H9 (cell line): ENCODE measurements around the gene ANKRD44. TPM values are rescaled to one million over a fixed set of nuclear protein-coding genes. Genes with fewer than 3 reads are reported as not detected.
A peak's percentile ranks its signal among the peaks of the same experiment; 100 is the strongest.

Experiments
- DNase-seq: peaks from one replicate; pipeline ENCODE4 v3.0.0-alpha.2; 2017
- H2AFZ ChIP-seq: one replicate; pipeline ENCODE4 v1.6.1; 2013; ENCODE audit warnings: mild to moderate bottlenecking, low read length, control low read depth, moderate library complexity
- H2AK5ac ChIP-seq: 2 replicates; pipeline ENCODE4 v1.6.1; 2013; ENCODE audit warnings: low read length, control low read depth, mixed read lengths; ENCODE audit not compliant: insufficient read length
- H2BK120ac ChIP-seq: one replicate; pipeline ENCODE4 v1.6.1; 2013; ENCODE audit warnings: low read depth, mild to moderate bottlenecking, low read length, control low read depth, inconsistent platforms; ENCODE audit not compliant: poor library complexity, severe bottlenecking
- H2BK12ac ChIP-seq: 2 replicates; pipeline ENCODE4 v1.6.1; 2013; ENCODE audit warnings: low read length, control low read depth, mixed read lengths, low read depth; ENCODE audit not compliant: insufficient read length
- H2BK15ac ChIP-seq: 2 replicates; pipeline ENCODE4 v1.6.1; 2013; ENCODE audit warnings: low read depth, low read length, control low read depth
- H2BK20ac ChIP-seq: one replicate; pipeline ENCODE4 v1.6.1; 2013; ENCODE audit warnings: low read depth, mild to moderate bottlenecking, low read length, control low read depth, inconsistent platforms; ENCODE audit not compliant: poor library complexity, severe bottlenecking
- H2BK5ac ChIP-seq: 2 replicates; pipeline ENCODE4 v1.6.1; 2013; ENCODE audit warnings: low read length, control low read depth, mixed read lengths; ENCODE audit not compliant: insufficient read length
- H3K14ac ChIP-seq: 2 replicates; pipeline ENCODE4 v1.6.1; 2013; ENCODE audit warnings: low read length, control low read depth; ENCODE audit not compliant: insufficient read depth
- H3K18ac ChIP-seq: 2 replicates; pipeline ENCODE4 v1.6.1; 2013; ENCODE audit warnings: low read depth, mild to moderate bottlenecking, mixed read lengths, low read length, control low read depth; ENCODE audit not compliant: insufficient read length
- H3K23ac ChIP-seq: 2 replicates; pipeline ENCODE4 v1.6.1; 2013; ENCODE audit warnings: low read length, control low read depth, mixed read lengths, low read depth; ENCODE audit not compliant: insufficient read length
- H3K23me2 ChIP-seq: 2 replicates; pipeline ENCODE4 v1.6.1; 2013; ENCODE audit warnings: low read depth, mild to moderate bottlenecking, mixed read lengths, low read length, control low read depth; ENCODE audit not compliant: insufficient read length, poor library complexity, severe bottlenecking
- H3K27ac ChIP-seq: 2 replicates; pipeline ENCODE4 v1.5.1; 2013; ENCODE audit warnings: low read length, control low read depth, mixed read lengths, low read depth; ENCODE audit not compliant: insufficient read length
- H3K27me3 ChIP-seq: 2 replicates; pipeline ENCODE4 v1.6.1; 2013; ENCODE audit warnings: low read length, control low read depth, inconsistent platforms; ENCODE audit not compliant: insufficient read depth
- H3K4ac ChIP-seq: 2 replicates; pipeline ENCODE4 v1.6.1; 2013; ENCODE audit warnings: low read depth, mild to moderate bottlenecking, control low read depth, inconsistent platforms, low read length, moderate library complexity
- H3K4me1 ChIP-seq: 2 replicates; pipeline ENCODE4 v1.6.1; 2013; ENCODE audit warnings: low read length, control low read depth, inconsistent platforms; ENCODE audit not compliant: insufficient read depth
- H3K4me2 ChIP-seq: 2 replicates; pipeline ENCODE4 v1.6.1; 2013; ENCODE audit warnings: low read length, control low read depth, mixed read lengths; ENCODE audit not compliant: insufficient read length, insufficient read depth
- H3K56ac ChIP-seq: 2 replicates; pipeline ENCODE4 v1.6.1; 2013; ENCODE audit warnings: low read depth, mild to moderate bottlenecking, mixed read lengths, low read length, control low read depth; ENCODE audit not compliant: insufficient read length
- H3K79me1 ChIP-seq: 2 replicates; pipeline ENCODE4 v1.6.1; 2013; ENCODE audit warnings: low read depth, mild to moderate bottlenecking, moderate library complexity, low read length, control low read depth, inconsistent platforms; ENCODE audit not compliant: insufficient read depth, poor library complexity, severe bottlenecking
- H3K79me2 ChIP-seq: 2 replicates; pipeline ENCODE4 v1.6.1; 2013; ENCODE audit warnings: low read length, control low read depth, inconsistent platforms; ENCODE audit not compliant: insufficient read depth
- H3K9ac ChIP-seq: 2 replicates; pipeline ENCODE4 v1.6.1; 2013; ENCODE audit warnings: low read length, control low read depth, mixed read lengths; ENCODE audit not compliant: insufficient read length; ENCODE audit errors: extremely low read depth
- H3K9me3 ChIP-seq: one replicate; pipeline ENCODE4 v1.6.1; 2013; ENCODE audit warnings: low read depth, low read length, inconsistent platforms; ENCODE audit not compliant: control insufficient read depth
- H3T11ph ChIP-seq: one replicate; pipeline ENCODE4 v1.6.1; 2013; ENCODE audit warnings: mild to moderate bottlenecking, low read length, control low read depth, inconsistent platforms
- H4K20me1 ChIP-seq: one replicate; pipeline ENCODE4 v1.6.1; 2013; ENCODE audit not compliant: control insufficient read depth, insufficient read length, insufficient read depth
- H4K5ac ChIP-seq: 2 replicates; pipeline ENCODE4 v1.6.1; 2013; ENCODE audit warnings: low read depth, mild to moderate bottlenecking, mixed read lengths, low read length, control low read depth; ENCODE audit not compliant: insufficient read length
- H4K8ac ChIP-seq: replicated peaks from 2 replicates; pipeline ENCODE4 v1.6.1; 2013; ENCODE audit warnings: low read length, control low read depth, mixed read lengths, low read depth; ENCODE audit not compliant: insufficient read length
- H4K91ac ChIP-seq: 2 replicates; pipeline ENCODE4 v1.6.1; 2013; ENCODE audit warnings: low read depth, mild to moderate bottlenecking, moderate library complexity, mixed read lengths, low read length, control low read depth; ENCODE audit not compliant: insufficient read length
- H3K27ac Mint-ChIP-seq, 3 experiments: 2 replicates in 2 of 3; 3 replicates in 1 of 3; pipeline ENCODE4 v1.8.0; 2020 to 2021; ENCODE audit warnings: mixed read lengths in 3 of 3, mild to moderate bottlenecking in 1 of 3, moderate library complexity in 1 of 3
- H3K27me3 Mint-ChIP-seq: 2 replicates; pipeline ENCODE4 v1.8.0; 2021; ENCODE audit warnings: low read depth, mild to moderate bottlenecking, moderate library complexity, mixed read lengths
- H3K36me3 Mint-ChIP-seq, 3 experiments: 2 replicates in 2 of 3; 3 replicates in 1 of 3; pipeline ENCODE4 v1.8.0; 2020 to 2021; ENCODE audit warnings: low read depth in 3 of 3, mixed read lengths in 3 of 3; ENCODE audit not compliant: insufficient read depth in 1 of 3
- H3K4me1 Mint-ChIP-seq, 2 experiments: 2 replicates each; pipeline ENCODE4 v1.8.0; 2020; ENCODE audit warnings: mixed read lengths in 2 of 2
- H3K4me3 Mint-ChIP-seq, 2 experiments: 2 replicates in 1 of 2; 3 replicates in 1 of 2; pipeline ENCODE4 v1.8.0; 2020 to 2021; ENCODE audit warnings: mild to moderate bottlenecking in 2 of 2, mixed read lengths in 2 of 2, moderate library complexity in 1 of 2
- H3K9me3 Mint-ChIP-seq, 2 experiments: 2 replicates in 1 of 2; 3 replicates in 1 of 2; pipeline ENCODE4 v1.8.0; 2020; ENCODE audit warnings: mild to moderate bottlenecking in 2 of 2, mixed read lengths in 2 of 2, moderate library complexity in 1 of 2
- CTCF ChIP-seq: fragments of 200-600 bp; sonication (generic); conservative IDR thresholded peaks from 3 replicates; pipeline ENCODE4 v1.8.0; 2021; ENCODE audit warnings: antibody characterized with exemption, mild to moderate bottlenecking
- WGBS: extraction: QIAGEN DNeasy Blood & Tissue Kit; methylation state at CpG from one replicate; pipeline ENCODE4 v1.1.7; 2013; ENCODE audit warnings: missing lambda C conversion rate, low lambda C conversion rate, mixed read lengths; ENCODE audit not compliant: insufficient read length; ENCODE audit errors: extremely low coverage; 5-methylcytosine and 5-hydroxymethylcytosine counted together
- total RNA-seq: library from RNA; stranded (reverse); gene quantifications from 2 replicates; pipeline ENCODE4 v1.2.1, GENCODE V29; 2021

The ANKRD44 gene
- total RNA-seq, 1 experiment from 2014 or later: 1.9 TPM

GRCh38 chr2:196956069-196956468, 354.5 kb downstream of the ANKRD44 start:
- H2BK20ac ChIP-seq: no peak overlapping the region
- no peak overlapping the region for H2BK15ac ChIP-seq
- H3K14ac ChIP-seq: no peak overlapping the region
- no peak overlapping the region for H3K18ac ChIP-seq
- H3K27me3 ChIP-seq: no peaks in the 10 kb centered on the region
- no peaks in the 10 kb centered on the region for H3K9me3 ChIP-seq
- no peaks in the 10 kb centered on the region for H3K23me2 ChIP-seq
- DNase-seq: no peak
- no peaks in the 10 kb centered on the region for H3K79me2 ChIP-seq
- H2AFZ ChIP-seq: no peak overlapping the region
- no peak overlapping the region for H3K56ac ChIP-seq
- TF ChIP-seq CTCF: no peak
- no peak overlapping the region for H2BK5ac ChIP-seq
- H3K4me1 Mint-ChIP-seq: peaks cover 38 to 42% of the 10 kb centered on the region in 2 experiments
- no peak overlapping the region for H2AK5ac ChIP-seq
- H3K9ac ChIP-seq: no peak overlapping the region
- H3K27me3 Mint-ChIP-seq: no peaks in the 10 kb centered on the region
- no peak overlapping the region for H3T11ph ChIP-seq
- H3K79me1 ChIP-seq: no peaks in the 10 kb centered on the region
- H2BK120ac ChIP-seq: no peak overlapping the region
- H3K23ac ChIP-seq: no peak overlapping the region
- H3K4me3 Mint-ChIP-seq: no peak overlapping the region
- no peak overlapping the region for H3K4ac ChIP-seq
- no peak overlapping the region for H3K27ac ChIP-seq
- no peak overlapping the region for H4K91ac ChIP-seq
- no CpG with 5 or more reads among the region's 6 CpGs for WGBS
- H4K20me1 ChIP-seq: no peaks in the 10 kb centered on the region
- H3K4me2 ChIP-seq: no peak overlapping the region
- H4K5ac ChIP-seq: no peak overlapping the region
- H2BK12ac ChIP-seq: no peak overlapping the region
- H3K27ac Mint-ChIP-seq: peak overlapping the region in 2 of 3 experiments; percentile 27 to 85; a peak in 3 of 7 replicates
- no peaks in the 10 kb centered on the region for H3K9me3 Mint-ChIP-seq
- H3K36me3 Mint-ChIP-seq: no peaks in the 10 kb centered on the region
- H3K4me1 ChIP-seq: peaks cover 4% of the 10 kb centered on the region; the same call in 1 of the 2 replicates
- H4K8ac ChIP-seq: no peak overlapping the region
